Astrocyte (in vitro differentiated cells and primary cell): ENCODE results near the gene NAV1. TPM values are rescaled to one million over a fixed set of nuclear protein-coding genes. Genes with fewer than 3 reads are reported as not detected.
A peak's percentile ranks its signal among the peaks of the same experiment; 100 is the strongest.

Experiments
- DNase-seq: peaks from one replicate; pipeline ENCODE4 v3.0.0-alpha.2; 2010; ENCODE audit warnings: low read depth
- FAIRE-seq: peaks from 2 replicates; lab custom pipeline; 2011; peaks lifted over from hg19 to GRCh38; lab: Jason Lieb, UNC
- H2AFZ ChIP-seq: 2 replicates; pipeline ENCODE4 v1.6.0; 2012; ENCODE audit warnings: low read depth, low read length, inconsistent platforms
- H3K27ac ChIP-seq: 2 replicates; pipeline ENCODE4 v1.5.1; 2011; ENCODE audit warnings: low read depth, low read length, inconsistent platforms
- H3K27me3 ChIP-seq: 2 replicates; pipeline ENCODE4 v1.6.0; 2011; ENCODE audit warnings: low read length, inconsistent platforms; ENCODE audit not compliant: insufficient read depth
- H3K36me3 ChIP-seq: 2 replicates; pipeline ENCODE4 v1.5.1; 2011; ENCODE audit warnings: low read length, inconsistent platforms; ENCODE audit not compliant: insufficient read depth
- H3K4me1 ChIP-seq: 2 replicates; pipeline ENCODE4 v1.5.1; 2011; ENCODE audit warnings: low read length, inconsistent platforms; ENCODE audit not compliant: insufficient read depth
- H3K4me2 ChIP-seq: 2 replicates; pipeline ENCODE4 v1.6.0; 2012; ENCODE audit warnings: low read length, inconsistent platforms
- H3K4me3 ChIP-seq: 2 replicates; pipeline ENCODE4 v1.5.1; 2011; ENCODE audit warnings: low read depth, mild to moderate bottlenecking, low read length, inconsistent platforms; ENCODE audit not compliant: insufficient read depth
- H3K79me2 ChIP-seq: 2 replicates; pipeline ENCODE4 v1.6.0; 2012; ENCODE audit warnings: mild to moderate bottlenecking, low read length, inconsistent platforms; ENCODE audit not compliant: insufficient read depth
- H3K9ac ChIP-seq: 2 replicates; pipeline ENCODE4 v1.6.0; 2012; ENCODE audit warnings: mild to moderate bottlenecking, low read length, inconsistent platforms
- H3K9me3 ChIP-seq: 2 replicates; pipeline ENCODE4 v1.5.1; 2012; ENCODE audit warnings: low read depth, mild to moderate bottlenecking, low read length, inconsistent platforms; ENCODE audit not compliant: insufficient read depth
- H4K20me1 ChIP-seq: 2 replicates; pipeline ENCODE4 v1.6.0; 2012; ENCODE audit warnings: low read length, inconsistent platforms; ENCODE audit not compliant: insufficient read depth
- H3K27ac Mint-ChIP-seq: one replicate; pipeline ENCODE4 v1.8.0; 2021; ENCODE audit warnings: mild to moderate bottlenecking, mixed read lengths; ENCODE audit not compliant: unreplicated experiment
- H3K27me3 Mint-ChIP-seq: one replicate; pipeline ENCODE4 v1.8.0; 2021; ENCODE audit warnings: low read depth, mixed read lengths; ENCODE audit not compliant: unreplicated experiment
- H3K36me3 Mint-ChIP-seq: one replicate; pipeline ENCODE4 v1.8.0; 2021; ENCODE audit warnings: low read depth, mixed read lengths; ENCODE audit not compliant: unreplicated experiment
- H3K4me1 Mint-ChIP-seq: one replicate; pipeline ENCODE4 v1.8.0; 2021; ENCODE audit warnings: low read depth, mixed read lengths; ENCODE audit not compliant: unreplicated experiment
- H3K4me3 Mint-ChIP-seq: one replicate; pipeline ENCODE4 v1.8.0; 2021; ENCODE audit warnings: mild to moderate bottlenecking, moderate library complexity, mixed read lengths; ENCODE audit not compliant: unreplicated experiment
- H3K9me3 Mint-ChIP-seq: one replicate; pipeline ENCODE4 v1.8.0; 2021; ENCODE audit warnings: mild to moderate bottlenecking, mixed read lengths; ENCODE audit not compliant: unreplicated experiment
- EZH2 ChIP-seq: IDR thresholded peaks from 2 replicates; pipeline ENCODE4 v1.6.1; 2012; ENCODE audit warnings: mild to moderate bottlenecking, low read length, inconsistent platforms; ENCODE audit not compliant: insufficient read depth
- total RNA-seq: library from RNA; stranded (reverse); gene quantifications from 2 replicates; pipeline ENCODE4 v1.2.1, GENCODE V29; 2021
- TF ChIP-seq, protein P1 (sequence below): IDR thresholded peaks from 2 replicates; pipeline ENCODE4 v1.5.1; 2011; ENCODE audit warnings: low read depth, mild to moderate bottlenecking, inconsistent platforms, low read length, moderate library complexity; ENCODE audit not compliant: insufficient read depth

NAV1 gene
- total RNA-seq, 1 donor from 2014 or later = 79.7 TPM

DNA sequence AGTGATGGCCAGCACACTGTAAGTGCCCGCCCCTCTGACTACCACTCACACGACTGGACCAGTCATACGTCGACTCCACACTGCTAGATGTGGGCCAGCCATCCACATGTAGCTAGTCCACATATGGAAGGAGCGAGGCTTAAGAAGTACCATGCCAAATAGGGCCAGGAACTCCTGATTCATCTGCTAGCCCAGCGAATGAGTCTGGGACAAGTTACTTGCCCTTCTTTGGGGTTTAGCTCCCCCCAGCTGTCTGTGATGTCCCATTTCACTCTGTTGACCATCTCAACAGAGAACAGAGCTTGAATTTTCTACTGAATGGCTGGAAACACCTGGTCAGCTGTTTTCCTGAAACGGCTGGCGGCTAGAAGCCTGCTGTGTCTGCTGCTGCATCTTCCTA, 37.8 kb upstream of the NAV1 start:
- H3K27me3 ChIP-seq = no peaks in the 10 kb centered on the region
- H3K4me3 ChIP-seq = no peak overlapping the region
- no peak for FAIRE-seq
- H3K27me3 Mint-ChIP-seq = no peaks in the 10 kb centered on the region
- H2AFZ ChIP-seq = no peak overlapping the region
- H3K27ac Mint-ChIP-seq = peak overlapping the region; percentile 77
- peaks cover 8% of the 10 kb centered on the region for H3K36me3 Mint-ChIP-seq
- TF ChIP-seq, protein P1, sequence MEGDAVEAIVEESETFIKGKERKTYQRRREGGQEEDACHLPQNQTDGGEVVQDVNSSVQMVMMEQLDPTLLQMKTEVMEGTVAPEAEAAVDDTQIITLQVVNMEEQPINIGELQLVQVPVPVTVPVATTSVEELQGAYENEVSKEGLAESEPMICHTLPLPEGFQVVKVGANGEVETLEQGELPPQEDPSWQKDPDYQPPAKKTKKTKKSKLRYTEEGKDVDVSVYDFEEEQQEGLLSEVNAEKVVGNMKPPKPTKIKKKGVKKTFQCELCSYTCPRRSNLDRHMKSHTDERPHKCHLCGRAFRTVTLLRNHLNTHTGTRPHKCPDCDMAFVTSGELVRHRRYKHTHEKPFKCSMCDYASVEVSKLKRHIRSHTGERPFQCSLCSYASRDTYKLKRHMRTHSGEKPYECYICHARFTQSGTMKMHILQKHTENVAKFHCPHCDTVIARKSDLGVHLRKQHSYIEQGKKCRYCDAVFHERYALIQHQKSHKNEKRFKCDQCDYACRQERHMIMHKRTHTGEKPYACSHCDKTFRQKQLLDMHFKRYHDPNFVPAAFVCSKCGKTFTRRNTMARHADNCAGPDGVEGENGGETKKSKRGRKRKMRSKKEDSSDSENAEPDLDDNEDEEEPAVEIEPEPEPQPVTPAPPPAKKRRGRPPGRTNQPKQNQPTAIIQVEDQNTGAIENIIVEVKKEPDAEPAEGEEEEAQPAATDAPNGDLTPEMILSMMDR = no peak
- no peak for TF ChIP-seq EZH2
- peaks cover 100% of the 10 kb centered on the region for H3K79me2 ChIP-seq
- H3K4me1 ChIP-seq = peaks cover 69% of the 10 kb centered on the region
- DNase-seq = peak; percentile 89
- H3K27ac ChIP-seq = peak overlapping the region; percentile 41
- H3K9ac ChIP-seq = peak overlapping the region; percentile 41
- H3K9me3 ChIP-seq = no peaks in the 10 kb centered on the region
- peaks cover 10% of the 10 kb centered on the region for H3K36me3 ChIP-seq
- no peaks in the 10 kb centered on the region for H3K9me3 Mint-ChIP-seq
- H3K4me3 Mint-ChIP-seq = no peak overlapping the region
- H4K20me1 ChIP-seq = peaks cover 71% of the 10 kb centered on the region
- H3K4me1 Mint-ChIP-seq = peaks cover 59% of the 10 kb centered on the region
- H3K4me2 ChIP-seq = peak overlapping the region; percentile 49

DNA sequence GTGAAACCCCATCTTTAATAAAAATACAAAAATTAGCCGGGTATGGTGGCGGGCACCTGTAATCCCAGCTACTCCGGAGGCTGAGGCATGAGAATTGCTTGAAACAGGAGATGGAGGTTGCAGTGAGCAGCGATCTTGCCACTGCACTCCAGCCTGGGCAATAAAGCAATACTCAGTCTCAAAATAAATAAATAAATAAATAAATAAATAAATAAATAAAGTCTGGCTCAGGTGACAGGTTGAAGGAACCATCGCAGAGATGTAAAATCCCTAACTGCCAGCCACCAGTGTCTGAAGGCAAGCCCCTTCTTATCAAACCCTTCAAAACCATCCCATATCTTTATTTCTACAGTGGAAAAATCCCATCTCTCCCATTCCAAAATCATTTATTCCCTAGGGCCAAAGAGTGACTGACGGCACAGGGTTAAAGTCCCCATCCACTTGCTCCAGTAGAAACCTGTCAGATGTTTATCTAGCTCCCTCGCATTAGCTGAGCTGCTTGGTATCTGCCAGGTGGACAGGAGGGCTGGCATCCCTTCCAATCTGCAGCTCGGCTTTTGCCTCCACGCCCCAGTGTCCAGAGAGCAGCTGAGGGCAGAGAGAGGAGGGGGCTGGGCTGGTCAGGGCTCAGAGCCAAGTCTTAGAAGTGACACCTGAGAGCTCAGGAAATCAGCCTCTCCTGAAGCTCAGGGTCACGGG, 37.0 kb upstream of the NAV1 start:
- no peak for FAIRE-seq
- H3K4me1 ChIP-seq = peaks cover 67% of the 10 kb centered on the region
- Mint-ChIP-seq H3K4me1 (peaks cover 57% of the 10 kb centered on the region), H3K27me3 (no peaks in the 10 kb centered on the region), H3K4me3 (no peak overlapping the region), H3K27ac (peak overlapping the region; percentile 98), H3K9me3 (no peaks in the 10 kb centered on the region), H3K36me3 (peaks cover 7% of the 10 kb centered on the region)
- H3K27me3 ChIP-seq = no peaks in the 10 kb centered on the region
- no peak for DNase-seq
- H3K79me2 ChIP-seq = peaks cover 100% of the 10 kb centered on the region
- H3K27ac ChIP-seq = peak overlapping the region; percentile 97
- peak overlapping the region; percentile 99 for H3K4me2 ChIP-seq
- TF ChIP-seq, protein P1 = no peak
- TF ChIP-seq EZH2 = no peak
- no peaks in the 10 kb centered on the region for H3K9me3 ChIP-seq
- H3K4me3 ChIP-seq = no peak overlapping the region
- no peak overlapping the region for H2AFZ ChIP-seq
- peak overlapping the region; percentile 93 for H3K9ac ChIP-seq
- H3K36me3 ChIP-seq = peaks cover 10% of the 10 kb centered on the region
- peaks cover 66% of the 10 kb centered on the region for H4K20me1 ChIP-seq

DNA sequence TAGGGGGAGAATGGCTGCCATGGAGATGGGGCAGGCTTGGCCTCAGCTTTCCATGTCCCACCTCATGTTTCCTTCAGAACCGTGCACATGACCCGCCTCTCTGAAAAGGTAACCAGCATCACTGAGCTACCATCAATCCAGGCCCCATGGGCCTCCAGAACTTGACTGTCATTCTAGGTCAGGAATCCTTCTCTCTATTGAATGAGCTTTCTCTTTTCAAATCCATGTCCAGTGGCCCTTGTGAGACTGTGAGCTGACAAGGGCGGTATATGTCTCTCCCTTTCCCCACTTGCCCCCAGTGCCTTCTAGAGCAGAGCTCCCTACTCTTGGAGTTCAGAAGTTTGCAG, 36.4 kb upstream of the NAV1 start:
- peak overlapping the region; percentile 98 for H3K27ac Mint-ChIP-seq
- no peaks in the 10 kb centered on the region for H3K9me3 Mint-ChIP-seq
- H3K9ac ChIP-seq = peak overlapping the region; percentile 93
- H2AFZ ChIP-seq = no peak overlapping the region
- H4K20me1 ChIP-seq = peaks cover 61% of the 10 kb centered on the region
- peak overlapping the region; percentile 97 for H3K27ac ChIP-seq
- no peak overlapping the region for H3K4me3 ChIP-seq
- H3K4me2 ChIP-seq = peak overlapping the region; percentile 99
- peaks cover 71% of the 10 kb centered on the region for H3K4me1 ChIP-seq
- peaks cover 100% of the 10 kb centered on the region for H3K79me2 ChIP-seq
- peaks cover 57% of the 10 kb centered on the region for H3K4me1 Mint-ChIP-seq
- no peaks in the 10 kb centered on the region for H3K27me3 Mint-ChIP-seq
- DNase-seq (no peak), FAIRE-seq (no peak)
- no peaks in the 10 kb centered on the region for H3K9me3 ChIP-seq
- no peak for TF ChIP-seq EZH2
- TF ChIP-seq, protein P1 = no peak
- no peaks in the 10 kb centered on the region for H3K27me3 ChIP-seq
- H3K36me3 ChIP-seq = peaks cover 10% of the 10 kb centered on the region
- H3K36me3 Mint-ChIP-seq = peaks cover 5% of the 10 kb centered on the region
- H3K4me3 Mint-ChIP-seq = no peak overlapping the region
